Gastrocnemius medialis (tissue), 4 donors: Measurements from ENCODE around the gene NCCRP1. TPM values are rescaled to one million over a fixed set of nuclear protein-coding genes. Genes with fewer than 3 reads are reported as not detected.

ENCODE experiments used
- ATAC-seq, 2 donors: fragments of 150-250 bp; one replicate each; pipeline ENCODE4 v1.9.1; 2016
- DNase-seq, 2 donors: peaks; one replicate each; pipeline ENCODE4 v3.0.0-alpha.2; 2019
- H3K27ac ChIP-seq, 4 donors: fragments of 200-600 bp; sonication (generic); 1 replicate in 1 of 4; 2 replicates in 3 of 4; pipeline ENCODE4 v1.5.1; 2016 to 2018; ENCODE audit warnings: mild to moderate bottlenecking in 2 of 4, moderate library complexity in 1 of 4
- H3K27me3 ChIP-seq, 3 donors: fragments of 200-600 bp; sonication (generic) in 2 of 3; 1 replicate in 1 of 3; 2 replicates in 2 of 3; pipeline versions ENCODE4 v1.5.1 to v1.6.0; 2016 to 2019; ENCODE audit warnings: mild to moderate bottlenecking in 1 of 3, moderate library complexity in 1 of 3
- H3K36me3 ChIP-seq, 2 donors: fragments of 200-600 bp; sonication (generic) in 1 of 2; one replicate each; pipeline ENCODE4 v1.5.1; 2017 to 2018
- H3K4me1 ChIP-seq, 2 donors: fragments of 200-600 bp; sonication (generic) in 1 of 2; one replicate each; pipeline ENCODE4 v1.5.1; 2016 to 2017; ENCODE audit warnings: mild to moderate bottlenecking in 2 of 2
- H3K4me3 ChIP-seq, 4 donors: fragments of 200-600 bp; sonication (generic) in 3 of 4; 1 replicate in 1 of 4; 2 replicates in 3 of 4; pipeline ENCODE4 v1.5.1; 2016 to 2019; ENCODE audit warnings: mild to moderate bottlenecking in 2 of 4
- H3K9me3 ChIP-seq, 3 donors: fragments of 200-600 bp; sonication (generic) in 2 of 3; 1 replicate in 1 of 3; 2 replicates in 2 of 3; pipeline ENCODE4 v1.5.1; 2016 to 2019
- CTCF ChIP-seq, 5 experiments: fragments of 450-650 bp in 3 of 5; fragments of 200-600 bp in 2 of 5; sonication (generic) in 2 of 5; IDR thresholded peaks in 4 of 5; conservative IDR thresholded peaks in 1 of 5; 1 replicate in 4 of 5; 2 replicates in 1 of 5; pipeline ENCODE4 v1.5.1; 2016 to 2019; ENCODE audit warnings: antibody characterized with exemption in 5 of 5, mild to moderate bottlenecking in 3 of 5, moderate library complexity in 3 of 5
- POLR2A ChIP-seq, 2 donors: fragments of 450-650 bp; IDR thresholded peaks; one replicate each; pipeline ENCODE4 v1.6.1; 2017; ENCODE audit warnings: antibody characterized with exemption in 2 of 2, mild to moderate bottlenecking in 2 of 2, moderate library complexity in 2 of 2
- in situ Hi-C, 4 donors: fragments of 200-750 bp; cut with MboI; loops; one replicate each; pipeline versions ENCODE4 v1.15.0 to v1.8.0; 2017; ENCODE audit warnings: low sequenced_read_pairs in 4 of 4
- intact Hi-C: fragments of 100-400 bp; cut with DNase I; formaldehyde crosslinking; loops from one replicate; pipeline ENCODE4 v1.15.1; 2023; ENCODE audit warnings: low total_unique reads
- total RNA-seq, 4 donors: library from RNA; depleted of rRNA; stranded (reverse); fragments of >200 nt; gene quantifications; one replicate each; pipeline versions ENCODE4 v1.1.0 to v1.2.3, GENCODE V29; 2016

The NCCRP1 gene
- total RNA-seq, 4 donors from 2014 or later = not detected

GRCh38 chr19:39187552-39187943, 9.2 kb upstream of the NCCRP1 start:
- H3K9me3 ChIP-seq = no peaks in the 10 kb centered on the region
- no peaks in the 10 kb centered on the region for H3K4me1 ChIP-seq
- peaks cover 0 to 10% (median 0%) of the 10 kb centered on the region in 3 donors for H3K27me3 ChIP-seq
- H3K27ac ChIP-seq = no peak overlapping the region
- no peak for TF ChIP-seq CTCF (IDR thresholded peaks at IDR 0.05 in 4 of 5, conservative IDR thresholded peaks at IDR 0.05 in 1 of 5)
- no peak for TF ChIP-seq POLR2A (IDR thresholded peaks at IDR 0.05)
- intact Hi-C loops = loop anchor here (2.0 kb wide), 1 partner anchor 65 kb away; no protein-coding TSS in a partner anchor
- in situ Hi-C loops = loop anchor here in 1 of 4 donors (5.0 kb wide), 1 partner anchor 70 kb away; no protein-coding TSS in a partner anchor
- H3K4me3 ChIP-seq = no peak overlapping the region
- DNase-seq = no peak
- no peaks in the 10 kb centered on the region for H3K36me3 ChIP-seq
- ATAC-seq = no peak

GRCh38 chr19:39188960-39189359, 7.8 kb upstream of the NCCRP1 start:
- peaks cover 0 to 10% (median 6%) of the 10 kb centered on the region in 3 donors for H3K27me3 ChIP-seq
- TF ChIP-seq CTCF (IDR thresholded peaks at IDR 0.05 in 4 of 5, conservative IDR thresholded peaks at IDR 0.05 in 1 of 5) = no peak
- no peak for TF ChIP-seq POLR2A (IDR thresholded peaks at IDR 0.05)
- H3K4me1 ChIP-seq = no peaks in the 10 kb centered on the region
- H3K36me3 ChIP-seq = no peaks in the 10 kb centered on the region
- no peak overlapping the region for H3K4me3 ChIP-seq
- in situ Hi-C loops = loop anchor here in 1 of 4 donors (5.0 kb wide), 1 partner anchor 72 kb away; no protein-coding TSS in a partner anchor
- ATAC-seq (no peak), DNase-seq (no peak)
- no peak overlapping the region for H3K27ac ChIP-seq
- intact Hi-C loops = no loop called here
- no peaks in the 10 kb centered on the region for H3K9me3 ChIP-seq

- Histone ChIP-seq H3K36me3 (no peaks in the 10 kb centered on the region), H3K27me3 (peaks cover 12 to 20% (median 18%) of the 10 kb centered on the region in 3 donors), H3K4me3 (no peak overlapping the region), H3K4me1 (no peaks in the 10 kb centered on the region), H3K9me3 (no peaks in the 10 kb centered on the region), H3K27ac (no peak overlapping the region)
- DNase-seq = no peak
- no peak for ATAC-seq
- intact Hi-C loops = no loop called here
- in situ Hi-C loops = no loop called here
- TF ChIP-seq POLR2A (IDR thresholded peaks at IDR 0.05) = no peak
- TF ChIP-seq CTCF (IDR thresholded peaks at IDR 0.05 in 4 of 5, conservative IDR thresholded peaks at IDR 0.05 in 1 of 5) = no peak
These were observed 6.0 kb upstream of the NCCRP1 start for GRCh38 chr19:39190768-39191167.

GRCh38 chr19:39192846-39193245, 3.9 kb upstream of the NCCRP1 start:
- no peak overlapping the region for H3K27ac ChIP-seq
- no peaks in the 10 kb centered on the region for H3K9me3 ChIP-seq
- ATAC-seq (no peak), DNase-seq (no peak)
- no peaks in the 10 kb centered on the region for H3K36me3 ChIP-seq
- in situ Hi-C loops = no loop called here
- H3K4me1 ChIP-seq = no peaks in the 10 kb centered on the region
- peaks cover 33 to 39% (median 35%) of the 10 kb centered on the region in 3 donors for H3K27me3 ChIP-seq
- intact Hi-C loops = no loop called here
- no peak for TF ChIP-seq POLR2A (IDR thresholded peaks at IDR 0.05)
- TF ChIP-seq CTCF (IDR thresholded peaks at IDR 0.05 in 4 of 5, conservative IDR thresholded peaks at IDR 0.05 in 1 of 5) = no peak
- no peak overlapping the region for H3K4me3 ChIP-seq

GRCh38 chr19:39193803-39194202, 3.0 kb upstream of the NCCRP1 start:
- Histone ChIP-seq H3K27me3 (peaks cover 38 to 47% (median 40%) of the 10 kb centered on the region in 3 donors), H3K36me3 (no peaks in the 10 kb centered on the region), H3K4me1 (no peaks in the 10 kb centered on the region), H3K27ac (no peak overlapping the region), H3K9me3 (no peaks in the 10 kb centered on the region), H3K4me3 (no peak overlapping the region)
- ATAC-seq = no peak
- no peak for TF ChIP-seq POLR2A (IDR thresholded peaks at IDR 0.05)
- no peak for TF ChIP-seq CTCF (IDR thresholded peaks at IDR 0.05 in 4 of 5, conservative IDR thresholded peaks at IDR 0.05 in 1 of 5)
- intact Hi-C loops (no loop called here), in situ Hi-C loops (no loop called here)
- DNase-seq = no peak
